Caki2 (cell line): ENCODE measurements around the gene PTGES2. TPM values are rescaled to one million over a fixed set of nuclear protein-coding genes. Genes with fewer than 3 reads are reported as not detected.

Experiments
- DNase-seq: peaks from one replicate; pipeline ENCODE4 v3.0.0-alpha.2; 2015; ENCODE audit warnings: low read depth
- in situ Hi-C: cut with HindIII; loops from 2 replicates; pipeline ENCODE4 v1.10.0; 2016; ENCODE audit warnings: low sequenced_read_pairs, low pct_unique_long_range_greater_than_20kb, mixed read lengths
- total RNA-seq: library from RNA; depleted of rRNA; stranded (reverse); fragments of >200 nt; shearing (Covaris generic); gene quantifications from 2 replicates; pipeline ENCODE4 v1.2.3, GENCODE V29; 2014; ENCODE audit warnings: low replicate concordance; rRNA removed

Gene PTGES2
- total RNA-seq = 93.5 and 114 TPM in 2 replicates

DNA sequence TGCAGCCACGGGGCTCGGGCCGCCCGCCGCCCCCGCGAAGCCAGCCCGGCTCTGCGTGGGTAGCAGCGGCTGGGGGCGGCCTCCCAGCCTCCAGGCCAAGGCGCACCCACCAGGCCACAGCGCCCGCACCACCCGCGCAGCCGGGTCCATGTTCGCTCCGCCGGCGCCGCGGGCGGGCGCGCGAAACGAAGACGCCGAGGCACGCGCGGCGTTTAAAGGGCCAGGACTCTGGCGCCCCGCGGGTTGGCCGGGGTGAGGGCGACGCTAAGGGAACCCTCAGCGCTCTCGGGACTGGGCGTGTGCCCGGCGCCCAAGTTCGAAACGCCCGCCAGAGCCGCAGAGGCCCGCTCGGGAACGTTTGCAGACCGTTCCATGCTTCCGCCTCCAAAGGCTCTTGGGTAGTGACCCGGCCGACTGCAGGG, at the start of gene PTGES2:
PTGES2 (minus strand) TSS at position 162 of the 422 bp plus-strand sequence; CDS start at position 150, 12 bp downstream.
- in situ Hi-C loops = no loop called here
- DNase-seq = no peak

DNA sequence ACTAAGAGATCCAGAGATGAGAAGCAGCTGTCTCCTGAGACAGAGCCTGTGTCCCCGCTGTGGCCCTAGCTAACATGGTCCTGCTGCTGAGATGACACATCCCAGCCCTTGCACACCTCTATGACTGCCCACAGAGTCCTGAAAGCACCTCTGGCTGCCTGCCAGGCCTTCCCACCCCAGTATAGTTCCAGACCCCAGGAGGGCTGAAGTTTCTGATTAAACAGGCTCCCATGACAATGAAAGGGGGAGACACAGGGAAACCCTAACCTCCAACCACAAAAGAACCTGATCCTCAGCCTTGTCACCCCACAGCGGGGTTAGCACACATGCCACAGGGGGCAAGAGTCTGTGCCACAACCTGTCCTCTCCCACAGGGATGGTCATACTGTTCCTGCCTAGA, 48.2 kb upstream of the PTGES2 start:
- no peak for DNase-seq
- in situ Hi-C loops = no loop called here

DNA sequence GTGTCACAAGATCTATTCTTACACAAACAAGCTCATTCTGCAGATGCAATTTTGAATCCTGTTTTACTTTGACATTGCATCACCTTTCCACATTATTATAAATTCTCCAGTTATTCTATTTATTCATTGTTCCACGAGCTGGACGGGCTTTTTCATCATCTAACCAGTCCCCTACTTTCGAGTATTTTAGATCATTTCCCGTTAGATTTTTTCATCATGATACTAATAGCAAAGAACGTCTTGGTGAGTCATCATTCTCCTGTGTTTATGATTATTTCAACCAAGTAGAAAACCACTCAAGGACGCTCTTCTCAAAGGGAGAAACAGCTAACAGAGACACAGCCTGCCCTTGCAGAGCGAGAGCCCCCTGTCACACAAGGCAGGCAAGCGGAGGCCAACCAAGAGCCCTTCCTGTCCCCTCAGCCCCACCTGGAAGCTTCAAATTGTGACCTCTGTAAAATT, 47.6 kb upstream of the PTGES2 start:
- DNase-seq = no peak
- in situ Hi-C loops = no loop called here

DNA sequence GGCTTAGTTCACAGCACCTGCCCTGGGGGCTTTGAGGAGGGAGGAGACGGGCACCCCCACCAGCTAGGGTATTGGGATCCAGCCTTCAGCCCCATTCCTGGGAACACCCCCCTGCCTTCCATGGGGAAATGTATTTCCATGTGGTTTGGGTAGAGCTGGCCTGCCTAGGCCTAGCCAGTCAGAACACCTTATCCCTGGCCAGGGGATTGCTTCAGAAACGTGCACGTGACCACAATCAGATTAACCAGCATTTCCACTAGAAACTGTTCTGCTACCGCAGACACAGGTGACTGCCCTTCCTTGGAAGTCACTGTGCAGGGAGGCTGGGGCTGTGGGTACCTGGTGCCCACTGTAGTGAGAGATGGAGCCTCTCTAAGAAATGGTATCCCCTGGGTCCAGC, 46.5 kb upstream of the PTGES2 start:
- in situ Hi-C loops = no loop called here
- no peak for DNase-seq

DNA sequence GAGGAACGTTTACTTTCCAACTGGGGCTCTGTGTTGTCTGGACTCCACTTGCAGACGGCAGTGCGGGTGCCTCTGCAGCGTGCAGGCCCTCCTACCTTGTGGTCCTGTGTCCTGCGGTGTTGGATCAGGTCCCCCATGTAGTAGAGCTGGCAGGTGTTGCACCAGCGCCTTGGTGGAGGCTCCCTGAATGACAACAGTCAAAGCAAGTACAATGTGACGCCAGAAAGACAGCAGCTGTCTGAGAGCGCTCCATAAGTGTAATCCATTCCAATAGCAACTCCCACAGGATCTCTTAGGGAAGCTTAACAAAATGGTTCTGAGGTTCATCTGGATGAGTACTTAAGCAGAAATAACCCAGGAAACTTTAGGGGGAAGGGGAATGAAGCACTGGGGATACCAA, 42.4 kb upstream of the PTGES2 start:
- no peak for DNase-seq
- in situ Hi-C loops = no loop called here

DNA sequence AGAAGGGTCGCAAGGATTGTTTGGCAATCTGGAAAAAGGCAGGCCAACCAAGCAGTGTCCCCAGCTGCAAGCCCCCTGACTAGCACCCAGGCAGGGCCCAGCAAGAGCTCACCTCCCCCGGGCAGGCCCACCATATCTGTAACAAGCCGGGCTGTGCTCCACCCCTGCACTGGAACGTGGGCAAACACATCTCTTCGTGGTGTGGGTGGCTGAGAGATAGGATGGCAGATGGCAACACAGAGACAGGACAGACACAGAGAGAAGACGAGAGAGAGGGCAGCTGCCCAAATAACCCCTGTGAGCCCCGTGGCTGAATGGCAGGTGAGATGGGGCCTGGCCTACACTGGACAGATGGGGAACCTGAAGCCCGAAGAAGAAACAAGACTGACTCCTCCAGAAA, 42.0 kb upstream of the PTGES2 start:
- in situ Hi-C loops = no loop called here
- no peak for DNase-seq

DNA sequence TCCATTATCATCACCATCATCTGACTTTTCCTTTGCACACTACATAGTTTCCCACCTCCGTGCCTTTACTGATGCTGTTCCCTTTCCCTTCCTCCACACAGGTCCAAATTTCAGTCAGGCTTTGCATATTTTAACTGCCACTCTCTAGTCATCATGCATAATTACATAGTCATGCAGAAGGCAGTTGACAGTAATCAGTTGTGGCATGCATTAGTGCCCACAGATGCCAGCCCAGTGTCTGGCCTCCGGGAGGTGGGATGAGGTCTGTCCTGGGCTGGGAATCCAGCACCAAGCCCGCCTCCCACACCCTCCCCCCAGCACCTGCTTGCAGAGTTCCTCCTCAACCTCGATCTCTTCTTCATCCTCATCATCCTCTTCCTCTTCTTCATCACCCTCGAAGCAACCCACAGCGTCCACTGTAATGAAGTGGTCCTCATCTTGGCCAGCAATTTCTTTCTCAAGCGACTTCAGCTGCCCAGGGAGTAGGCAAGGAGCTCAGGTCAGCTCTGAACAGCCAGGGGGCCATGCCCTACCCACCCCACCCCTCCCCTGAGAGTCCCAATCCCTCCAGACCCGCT, 41.3 kb upstream of the PTGES2 start:
- in situ Hi-C loops = no loop called here
- DNase-seq = no peak

DNA sequence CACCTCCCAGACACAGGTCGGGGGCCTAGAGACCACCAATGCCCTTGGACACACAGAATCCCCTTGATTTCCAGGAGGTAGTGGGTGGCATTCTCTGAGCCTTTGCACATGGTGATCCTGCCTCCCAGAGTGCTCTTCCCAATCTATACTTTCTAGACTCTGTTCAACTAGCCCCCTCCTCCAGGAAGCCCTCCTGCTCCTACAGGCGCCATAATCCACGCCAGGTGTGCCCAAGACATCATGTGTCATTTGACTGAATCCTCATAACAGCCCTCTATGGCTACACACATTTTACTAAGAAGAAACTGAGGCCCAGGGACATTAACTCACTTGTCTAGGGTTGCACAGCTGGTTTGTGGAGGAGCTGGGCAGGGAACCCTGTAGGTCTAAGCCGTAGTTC, 39.7 kb upstream of the PTGES2 start:
- no peak for DNase-seq
- in situ Hi-C loops = no loop called here

DNA sequence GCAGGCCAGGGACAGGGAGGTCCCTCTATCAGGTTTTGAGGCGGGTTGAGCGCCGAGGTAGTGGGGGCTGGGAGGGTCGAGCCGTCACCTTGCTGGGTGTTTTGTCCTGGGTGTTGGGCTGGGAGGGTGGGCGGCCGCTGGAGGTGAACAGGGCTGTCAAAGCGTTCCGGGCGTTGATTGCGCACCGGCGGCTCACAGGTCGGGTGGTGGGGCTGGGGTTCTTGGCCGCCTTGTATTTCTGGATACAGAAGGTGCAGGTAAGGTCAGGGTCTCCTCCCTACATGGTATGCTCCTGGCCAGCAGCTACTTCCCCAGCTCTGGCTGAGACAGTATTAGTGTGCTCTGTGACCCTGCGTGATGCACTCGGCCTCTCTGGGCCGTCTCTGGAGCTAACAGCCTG, 38.6 kb upstream of the PTGES2 start:
- no peak for DNase-seq
- in situ Hi-C loops = no loop called here

DNA sequence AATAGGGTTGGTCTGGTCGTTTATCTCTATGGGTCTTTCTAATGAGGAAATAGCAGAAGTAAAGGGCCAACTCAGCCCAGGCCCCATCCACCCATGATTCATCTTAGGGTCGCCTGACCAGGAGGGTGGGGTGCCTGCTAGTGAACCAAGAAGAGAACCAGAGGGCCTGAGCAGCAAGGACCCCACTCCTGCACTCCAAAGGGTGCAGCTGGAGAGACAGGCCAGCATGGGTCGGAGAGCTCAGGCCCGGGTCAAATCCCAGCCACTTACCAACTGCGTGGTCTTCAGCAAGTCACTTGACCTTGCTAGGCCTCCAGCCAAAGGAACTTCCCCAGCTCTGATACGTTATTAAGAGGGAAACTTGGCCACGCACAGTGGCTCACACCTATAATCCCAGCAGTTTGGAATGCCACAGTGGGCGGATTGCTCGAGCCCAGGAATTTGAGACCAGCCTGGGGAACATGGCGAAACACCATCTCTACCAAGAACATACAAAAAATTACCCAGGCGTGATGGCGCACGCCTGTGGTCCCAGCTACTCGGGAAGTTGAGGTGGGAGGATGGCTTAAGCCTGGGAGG, 36.9 kb upstream of the PTGES2 start:
- in situ Hi-C loops = no loop called here
- peak; percentile 16 for DNase-seq

DNA sequence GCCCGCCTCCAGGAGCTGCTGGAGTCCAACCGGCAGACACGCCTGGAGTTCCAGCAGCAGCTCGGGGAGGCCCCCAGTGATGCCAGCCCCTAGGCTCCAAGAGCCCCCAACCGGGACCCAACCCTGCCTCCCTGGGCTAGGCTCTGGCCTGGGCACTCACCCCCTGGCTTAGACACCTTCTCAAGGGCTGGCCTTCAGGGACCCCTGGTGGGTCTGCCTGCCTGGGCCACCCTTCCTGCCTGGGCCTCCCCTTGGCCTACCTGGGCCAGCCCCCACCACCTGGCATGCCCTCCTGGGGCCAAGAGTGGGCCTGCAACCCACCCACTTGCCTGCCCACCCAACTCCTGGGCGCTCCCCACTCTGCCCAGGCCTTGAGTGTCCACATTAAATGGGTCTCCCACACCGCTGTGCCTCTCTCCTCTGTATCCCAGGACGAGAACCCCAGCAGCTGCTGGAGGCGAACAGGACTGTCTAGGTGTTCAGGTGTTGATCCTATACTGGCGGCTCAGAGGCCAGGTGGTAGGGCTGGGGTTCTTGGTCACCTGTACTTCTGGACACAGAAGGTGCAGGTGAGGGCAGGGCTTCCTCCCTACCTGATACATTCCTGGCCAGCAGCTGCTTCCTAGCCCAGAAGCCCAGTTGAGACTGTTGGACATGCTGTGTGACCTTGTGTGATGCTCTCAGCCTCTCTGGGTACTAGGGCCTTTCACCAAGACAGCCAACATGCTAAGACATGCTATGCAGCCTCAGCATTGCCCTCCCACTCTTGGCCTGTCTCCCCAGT, 36.2 kb upstream of the PTGES2 start:
- in situ Hi-C loops = no loop called here
- DNase-seq = no peak

DNA sequence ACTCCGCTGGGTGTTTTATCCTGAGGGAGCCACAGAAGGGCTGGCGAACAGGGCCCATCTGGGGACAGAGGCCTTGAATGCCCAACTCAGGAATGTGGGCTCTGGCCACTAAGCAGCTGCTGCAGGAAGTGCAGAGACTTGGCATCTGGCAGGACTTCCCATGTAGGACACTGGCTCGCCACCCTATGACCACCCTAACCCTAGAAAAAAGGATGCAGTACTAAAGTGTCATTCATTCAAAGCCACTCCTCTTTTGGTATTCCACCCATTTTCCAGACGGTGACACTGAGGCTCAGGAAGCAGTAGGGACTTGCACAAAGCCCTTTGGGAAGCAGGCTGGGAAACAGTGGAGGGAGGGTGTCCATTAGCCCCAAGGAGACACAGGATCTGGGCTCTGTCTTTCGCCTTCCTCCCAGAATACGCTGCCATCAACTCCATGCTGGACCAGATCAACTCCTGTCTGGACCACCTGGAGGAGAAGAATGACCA, 35.5 kb upstream of the PTGES2 start:
- in situ Hi-C loops = no loop called here
- DNase-seq = no peak

DNA sequence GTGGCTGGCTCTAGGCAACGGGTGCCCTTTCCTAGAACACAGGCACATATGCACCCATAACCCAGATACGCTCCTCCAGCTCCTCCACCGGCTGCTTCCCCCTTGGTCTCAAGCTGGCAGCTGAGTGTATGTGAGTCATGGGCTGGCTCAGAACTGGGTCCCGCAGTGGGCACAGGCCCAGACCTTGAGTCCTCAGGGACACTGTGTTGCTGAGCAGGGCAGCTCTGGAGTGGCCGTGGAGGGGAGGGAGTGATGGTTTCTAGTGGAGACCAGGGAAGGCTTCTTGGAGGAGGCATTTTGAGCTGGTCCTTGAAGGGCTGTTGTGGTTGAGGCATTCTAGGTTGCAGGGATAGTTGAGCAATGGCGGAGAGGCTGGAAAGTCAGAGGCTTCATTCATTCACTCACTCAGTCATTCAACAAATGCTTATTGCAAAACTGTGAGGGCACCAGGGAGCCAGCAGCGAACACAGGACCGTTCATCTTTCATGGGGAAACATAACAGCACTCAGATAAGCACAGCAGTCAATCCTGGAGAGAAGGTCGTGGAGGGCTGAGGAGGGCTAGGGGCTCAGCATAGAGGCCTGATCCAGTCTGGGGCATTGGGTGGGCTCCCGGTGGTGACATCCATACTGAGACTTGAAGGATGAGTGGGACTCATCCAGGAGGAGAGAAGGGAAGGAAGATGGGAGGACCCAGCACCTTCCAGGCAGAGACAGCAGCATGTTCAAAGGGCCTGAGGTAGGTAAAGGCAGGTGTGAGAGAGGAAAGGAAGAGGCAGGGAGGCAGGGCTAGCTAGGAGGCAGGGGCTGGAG, 34.9 kb upstream of the PTGES2 start:
- in situ Hi-C loops = no loop called here
- no peak for DNase-seq

DNA sequence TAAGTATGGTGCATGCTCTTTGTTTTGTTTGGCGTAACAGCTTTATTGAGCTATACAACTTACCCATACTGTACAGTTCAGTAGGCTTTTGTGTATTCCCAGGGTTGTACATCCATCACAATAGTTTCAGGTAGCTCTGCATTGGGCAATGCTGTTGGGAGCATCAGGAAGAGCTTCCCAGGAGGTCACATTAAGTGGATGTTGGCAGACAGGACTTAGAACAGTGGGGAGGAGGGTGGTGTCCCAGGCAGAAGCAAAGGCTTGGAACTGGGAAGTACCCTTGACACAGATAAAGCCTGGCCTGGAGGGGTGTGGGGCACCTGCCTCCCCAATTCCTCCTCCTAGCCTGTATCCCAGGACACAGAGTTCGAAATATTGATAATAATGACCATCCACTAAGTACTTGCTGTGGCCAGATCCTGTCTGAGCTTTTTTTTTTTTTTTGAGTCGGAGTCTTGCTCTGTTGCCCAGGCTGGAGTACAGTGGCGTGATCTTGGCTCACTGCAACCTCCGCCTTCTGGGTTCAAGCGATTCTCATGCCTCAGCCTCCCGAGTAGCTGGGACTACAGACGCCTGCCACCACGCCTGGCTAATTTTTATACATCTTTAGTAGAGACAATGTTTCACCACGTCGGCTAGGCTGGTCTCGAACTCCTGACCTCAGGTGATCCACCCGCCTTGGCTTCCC, 33.8 kb upstream of the PTGES2 start:
- in situ Hi-C loops = no loop called here
- no peak for DNase-seq

DNA sequence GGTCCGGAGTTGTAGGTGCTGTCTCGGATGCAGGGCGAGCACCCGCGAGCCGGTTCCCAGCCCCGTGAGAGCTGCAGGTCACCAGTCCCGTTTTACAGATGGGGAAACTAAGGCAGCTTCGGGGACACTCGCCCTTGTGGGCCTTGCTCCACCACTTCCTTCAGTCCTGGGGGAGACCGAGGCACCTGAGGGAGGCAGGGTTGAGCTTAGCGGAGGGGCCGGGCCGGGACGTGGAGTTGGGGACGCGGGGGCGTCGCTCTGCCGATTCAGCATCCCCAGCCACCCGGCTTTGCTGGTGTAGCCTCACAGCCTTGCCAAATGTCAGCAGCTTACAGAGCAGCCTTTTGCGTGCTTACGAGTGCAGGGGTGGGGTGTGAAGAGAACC, 33.1 kb upstream of the PTGES2 start:
- in situ Hi-C loops = no loop called here
- no peak for DNase-seq

DNA sequence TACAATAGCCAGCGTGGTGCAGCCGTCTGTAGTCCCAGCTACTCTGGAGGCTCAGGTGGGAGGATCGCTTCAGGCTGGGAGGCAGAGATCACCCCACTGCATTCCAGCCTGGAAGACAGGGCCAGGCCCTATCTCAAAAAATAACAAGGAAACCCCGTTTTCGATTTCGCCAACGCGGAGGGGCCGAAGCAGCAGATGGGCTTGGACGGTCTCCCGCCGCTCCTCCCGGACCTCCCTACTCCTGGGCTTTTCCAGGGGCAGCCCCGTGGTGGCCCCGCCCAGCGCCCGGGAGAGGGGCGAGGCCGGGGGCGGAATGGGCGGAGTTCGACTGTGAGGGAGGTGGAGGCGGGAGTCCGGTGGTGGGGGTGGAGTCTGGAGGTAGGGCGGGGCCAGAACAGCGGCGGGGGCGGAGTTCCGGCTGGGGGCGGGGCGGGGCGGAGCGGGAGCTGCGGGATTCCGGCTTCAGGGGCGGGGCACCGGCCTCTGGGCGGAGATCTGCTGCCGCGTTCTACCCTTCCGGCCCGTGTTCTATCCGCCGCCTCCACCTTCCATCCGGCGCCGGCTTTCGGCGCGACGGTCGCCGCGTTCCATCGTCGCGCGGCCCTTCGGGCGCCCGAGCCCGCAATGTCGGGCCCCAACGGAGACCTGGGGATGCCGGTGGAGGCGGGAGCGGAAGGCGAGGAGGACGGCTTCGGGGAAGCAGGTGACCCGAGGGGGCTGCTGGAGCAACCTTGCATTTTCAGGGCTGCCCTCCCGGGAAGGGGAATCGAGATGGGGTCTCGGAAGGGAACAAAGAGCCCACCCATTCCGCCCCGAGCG, 32.5 kb upstream of the PTGES2 start, which contains the start of gene BBLN:
BBLN (plus strand) TSS at position 482 of the 819 bp plus-strand sequence; CDS start at position 625, 143 bp downstream.
- peak; percentile 93 for DNase-seq
- in situ Hi-C loops = no loop called here

DNA sequence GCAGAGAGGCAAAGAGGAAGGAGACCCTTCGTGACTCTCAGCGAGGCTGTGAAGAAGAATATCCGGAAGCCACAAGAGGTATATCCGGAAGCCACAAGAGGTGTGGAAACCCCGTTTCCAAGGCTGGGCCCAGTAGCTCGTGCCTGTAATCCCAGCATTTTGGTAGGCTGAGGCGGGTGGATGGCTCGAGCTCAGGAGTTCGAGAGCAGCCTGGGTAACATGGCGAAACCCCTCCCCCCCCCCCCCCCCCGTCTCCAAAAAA, 31.9 kb upstream of the PTGES2 start:
- DNase-seq = no peak
- in situ Hi-C loops = no loop called here
